IPS-20b (cell line): ENCODE results near the gene TAMALIN.

Experiments
- H3K27ac ChIP-seq: one replicate; pipeline ENCODE4 v1.5.1; 2013; ENCODE audit warnings: low read length
- H3K27me3 ChIP-seq: 2 replicates; pipeline ENCODE4 v1.6.1; 2013; ENCODE audit warnings: mild to moderate bottlenecking, low read length, inconsistent platforms; ENCODE audit not compliant: insufficient read depth
- H3K36me3 ChIP-seq: 2 replicates; pipeline ENCODE4 v1.6.1; 2013; ENCODE audit warnings: low read depth, mild to moderate bottlenecking, inconsistent platforms, low read length, moderate library complexity; ENCODE audit not compliant: insufficient read depth
- H3K4me1 ChIP-seq: 2 replicates; pipeline ENCODE4 v1.6.1; 2013; ENCODE audit warnings: mild to moderate bottlenecking, control low read depth, inconsistent platforms, low read length, moderate library complexity; ENCODE audit not compliant: insufficient read depth
- H3K4me3 ChIP-seq: 2 replicates; pipeline ENCODE4 v1.5.1; 2013; ENCODE audit warnings: mild to moderate bottlenecking, low read length, inconsistent platforms
- H3K9ac ChIP-seq: 2 replicates; pipeline ENCODE4 v1.6.1; 2013; ENCODE audit warnings: low read depth, mild to moderate bottlenecking, inconsistent platforms, low read length, moderate library complexity
- H3K9me3 ChIP-seq: 2 replicates; pipeline ENCODE4 v1.6.1; 2013; ENCODE audit warnings: mild to moderate bottlenecking, low read depth, low read length, inconsistent platforms; ENCODE audit not compliant: insufficient read depth

Gene TAMALIN

DNA sequence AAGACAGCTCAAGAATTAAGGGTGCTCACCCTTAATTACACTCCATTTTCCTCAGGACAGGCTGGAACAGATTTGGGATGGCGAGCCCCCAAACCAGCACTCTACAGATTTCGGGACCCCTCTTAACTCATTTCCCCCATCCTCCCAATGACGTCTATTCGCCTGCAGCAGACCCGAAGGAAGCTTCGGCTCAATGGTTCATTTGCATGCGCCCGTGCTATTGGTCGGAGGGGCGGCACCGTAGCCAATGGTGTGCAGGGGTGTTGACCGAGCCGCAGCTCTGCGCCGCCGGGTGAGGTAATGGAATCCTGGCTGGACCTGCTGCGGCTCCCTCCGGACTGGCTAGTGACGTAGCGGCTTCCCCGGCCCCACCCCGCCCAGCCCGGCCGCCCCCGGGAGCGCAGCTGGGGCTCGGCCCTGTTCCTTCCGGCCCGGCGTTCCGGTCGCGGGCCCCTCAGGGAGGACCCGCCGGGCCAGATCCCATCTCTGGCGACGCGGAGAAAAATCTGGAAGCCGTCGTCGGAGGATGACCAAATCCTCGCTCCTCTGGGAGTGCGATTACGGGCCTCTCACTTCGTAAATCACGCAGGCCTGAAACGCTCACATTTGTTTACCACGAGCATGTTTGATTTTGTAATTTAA is 26.2 kb downstream of the TAMALIN start:
- Histone ChIP-seq H3K4me1 (peaks cover 20% of the 10 kb centered on the region), H3K27me3 (peaks cover 46% of the 10 kb centered on the region), H3K27ac (no peak overlapping the region), H3K9ac (peak overlapping the region; percentile 81; the same call in 1 of the 2 replicates), H3K4me3 (peak overlapping the region; percentile 66), H3K36me3 (no peaks in the 10 kb centered on the region), H3K9me3 (no peaks in the 10 kb centered on the region)

DNA sequence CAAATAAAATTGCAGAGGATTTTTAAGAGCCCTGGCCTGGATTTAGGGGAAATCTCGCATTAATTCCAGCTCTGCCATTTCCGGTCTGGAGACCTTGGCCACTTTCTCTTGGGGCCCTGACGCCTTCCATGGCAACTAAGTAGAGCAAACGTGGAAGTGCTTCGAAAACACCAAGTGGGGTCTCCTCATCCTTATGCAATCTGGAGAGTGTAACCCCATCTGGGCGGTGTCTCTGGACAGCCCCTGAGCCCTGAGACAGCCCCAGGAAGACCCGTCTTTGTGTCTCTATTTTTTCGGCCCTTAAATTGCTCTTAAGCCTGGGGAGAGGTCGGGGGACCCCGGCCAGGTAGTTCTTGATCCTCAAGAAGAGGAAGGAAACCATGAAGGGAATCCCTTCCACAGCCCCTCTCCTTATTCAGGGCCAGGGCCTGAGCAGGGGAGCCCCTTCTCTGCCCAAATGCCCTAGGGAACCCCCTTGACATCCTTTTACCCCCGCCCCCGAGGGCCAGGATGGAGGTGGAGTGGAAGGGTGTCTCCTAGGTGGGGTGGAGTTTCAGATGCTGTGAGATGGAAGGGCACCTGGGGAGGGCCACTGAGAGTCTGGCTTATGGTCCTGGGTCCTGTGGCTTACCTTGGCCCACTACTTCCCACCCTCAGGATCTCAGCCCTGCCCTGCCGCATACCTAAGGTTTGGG is 26.8 kb downstream of the TAMALIN start:
- H3K36me3 ChIP-seq = no peaks in the 10 kb centered on the region
- peak overlapping the region; percentile 81; the same call in 1 of the 2 replicates for H3K9ac ChIP-seq
- peaks cover 53% of the 10 kb centered on the region for H3K27me3 ChIP-seq
- H3K4me1 ChIP-seq = peaks cover 20% of the 10 kb centered on the region
- H3K4me3 ChIP-seq = peak overlapping the region; percentile 66
- no peak overlapping the region for H3K27ac ChIP-seq
- H3K9me3 ChIP-seq = no peaks in the 10 kb centered on the region

DNA sequence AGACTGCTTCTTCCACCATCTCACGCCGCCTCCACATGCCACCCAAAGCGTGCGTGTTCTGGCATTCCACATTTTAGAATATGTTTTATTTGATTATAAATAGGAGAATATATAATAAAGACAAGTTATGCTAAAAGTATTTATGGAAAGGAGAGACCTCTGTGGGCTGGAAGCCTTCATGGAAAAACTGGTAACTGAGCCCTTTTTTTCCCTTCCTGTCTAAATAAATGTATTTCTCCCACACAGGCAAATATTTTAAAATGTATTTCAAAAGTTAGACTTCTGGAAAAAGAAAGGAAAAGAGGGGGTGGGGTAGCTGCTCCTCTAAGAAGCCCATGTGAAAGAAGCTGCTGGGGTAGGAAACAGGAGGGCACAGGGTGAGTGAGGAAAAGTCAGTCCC is 28.4 kb downstream of the TAMALIN start:
- H3K9me3 ChIP-seq = no peaks in the 10 kb centered on the region
- H3K4me3 ChIP-seq = no peak overlapping the region
- no peak overlapping the region for H3K9ac ChIP-seq
- no peaks in the 10 kb centered on the region for H3K36me3 ChIP-seq
- peaks cover 55% of the 10 kb centered on the region for H3K27me3 ChIP-seq
- H3K27ac ChIP-seq = no peak overlapping the region
- peaks cover 13% of the 10 kb centered on the region; the same call in 1 of the 2 replicates for H3K4me1 ChIP-seq

DNA sequence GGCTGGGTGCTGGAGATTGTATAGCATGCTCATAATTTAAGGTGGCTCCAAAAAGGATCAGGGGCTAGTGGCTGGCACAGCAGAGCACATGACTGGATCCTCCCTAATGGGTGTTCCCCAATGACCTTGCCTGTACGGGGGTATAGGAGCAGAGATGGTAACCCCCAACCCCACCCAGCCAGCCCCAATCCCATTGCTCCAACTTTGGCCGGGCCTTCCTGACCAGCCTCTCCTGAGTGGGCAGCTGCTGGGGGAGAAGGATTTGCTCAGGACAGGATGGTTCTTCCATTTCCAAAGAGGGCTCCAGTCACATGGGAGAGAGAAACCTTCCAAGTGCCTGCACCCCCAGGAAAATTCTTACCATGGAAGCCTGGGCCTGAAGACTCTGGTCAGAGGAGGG is 29.2 kb downstream of the TAMALIN start:
- Histone ChIP-seq H3K9me3 (no peaks in the 10 kb centered on the region), H3K36me3 (no peaks in the 10 kb centered on the region), H3K4me3 (no peak overlapping the region), H3K4me1 (peaks cover 13% of the 10 kb centered on the region; the same call in 1 of the 2 replicates), H3K9ac (no peak overlapping the region), H3K27ac (no peak overlapping the region), H3K27me3 (peaks cover 55% of the 10 kb centered on the region)

DNA sequence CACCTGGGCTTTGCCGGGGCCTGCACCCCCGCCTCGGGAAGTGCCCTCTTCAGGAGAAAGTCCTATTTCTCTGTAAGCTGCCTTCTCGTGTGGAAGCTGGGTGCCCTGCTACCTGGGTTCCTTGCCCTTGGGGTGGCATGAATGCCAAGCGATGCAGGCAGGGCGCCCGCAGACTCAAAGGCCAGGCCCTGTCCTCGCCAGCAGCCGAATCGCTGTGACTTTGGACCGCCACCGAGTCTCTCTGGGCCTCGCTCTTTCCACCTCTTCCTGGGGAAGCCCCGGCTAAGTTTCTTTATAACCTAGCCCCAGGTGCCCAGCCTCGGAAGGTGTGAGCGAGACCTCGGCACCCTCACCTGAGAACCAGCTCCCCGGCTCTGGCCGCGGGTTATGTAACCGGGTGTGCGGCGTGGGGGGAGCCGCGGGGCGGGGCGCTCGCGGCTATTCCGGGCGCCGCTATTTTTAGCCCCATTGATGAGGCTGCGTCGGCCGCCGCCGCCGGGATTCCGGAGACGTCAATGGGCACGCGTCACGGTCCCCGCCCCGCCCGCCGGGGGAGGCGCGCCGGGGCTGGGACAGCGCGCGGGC is 29.9 kb downstream of the TAMALIN start:
- peak overlapping the region; percentile 65 for H3K4me3 ChIP-seq
- no peaks in the 10 kb centered on the region for H3K36me3 ChIP-seq
- H3K4me1 ChIP-seq = peaks cover 13% of the 10 kb centered on the region; the same call in 1 of the 2 replicates
- H3K9ac ChIP-seq = peak overlapping the region; percentile 66; the same call in 1 of the 2 replicates
- H3K27me3 ChIP-seq = peaks cover 55% of the 10 kb centered on the region
- no peak overlapping the region for H3K27ac ChIP-seq
- no peaks in the 10 kb centered on the region for H3K9me3 ChIP-seq

DNA sequence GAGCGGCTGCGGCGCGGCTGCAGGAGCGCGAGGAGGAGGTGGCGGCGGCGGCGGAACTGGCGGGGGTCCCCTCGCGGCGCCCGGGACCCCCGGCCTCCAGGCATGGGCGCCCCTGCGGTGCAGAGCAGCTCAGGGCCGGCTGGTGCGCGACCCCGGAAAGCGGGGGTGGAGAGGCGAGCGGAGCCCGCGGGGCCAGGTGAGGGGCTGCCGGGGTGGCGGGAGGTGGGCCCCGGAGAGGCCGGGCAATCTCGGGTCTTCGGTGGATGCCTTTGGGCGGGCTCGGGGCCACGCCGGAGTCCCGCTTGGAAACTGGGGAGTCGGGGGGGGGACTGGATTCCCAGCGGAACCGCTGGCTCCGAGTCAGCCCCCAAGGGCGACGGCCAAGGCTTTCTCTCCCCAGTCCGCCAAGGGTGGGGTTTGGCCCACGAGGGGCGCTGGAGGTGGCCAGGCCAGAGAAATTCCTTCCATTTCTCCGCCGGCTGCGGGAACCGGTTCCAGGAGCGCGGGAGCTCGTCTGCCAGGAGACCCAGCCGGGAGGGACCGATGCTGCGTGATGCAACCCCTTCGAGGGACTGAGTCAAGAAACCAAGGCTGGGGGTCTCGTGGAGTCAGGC is 30.6 kb downstream of the TAMALIN start:
- H3K27ac ChIP-seq = no peak overlapping the region
- no peaks in the 10 kb centered on the region for H3K9me3 ChIP-seq
- H3K27me3 ChIP-seq = peaks cover 51% of the 10 kb centered on the region
- H3K4me3 ChIP-seq = peak overlapping the region; percentile 86
- H3K9ac ChIP-seq = peak overlapping the region; percentile 83
- peaks cover 10% of the 10 kb centered on the region; the same call in 1 of the 2 replicates for H3K4me1 ChIP-seq
- H3K36me3 ChIP-seq = no peaks in the 10 kb centered on the region

DNA sequence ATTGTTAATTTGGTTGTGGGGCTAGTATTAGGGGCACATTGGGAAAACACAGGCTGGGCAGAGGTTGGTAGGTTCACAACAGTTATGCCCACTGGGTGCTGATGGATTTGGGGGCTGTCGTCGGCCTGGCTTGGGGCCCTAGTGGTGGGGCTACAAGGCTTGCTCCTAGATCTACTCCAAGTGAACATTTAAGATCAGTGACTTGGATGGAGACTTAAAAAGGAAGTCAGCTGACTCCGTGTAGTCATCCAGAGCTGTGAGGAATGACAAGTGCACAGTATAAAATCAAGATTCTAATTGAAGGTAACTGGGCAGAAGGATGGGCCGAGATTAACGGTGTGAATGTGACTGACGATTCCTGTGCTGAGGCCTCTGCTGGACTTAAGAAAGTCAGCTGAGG is 31.7 kb downstream of the TAMALIN start:
- H3K4me1 ChIP-seq = 0 out of 2 replicates have a peak, but pooled peaks cover 5% of the 10 kb centered on the region
- no peak overlapping the region for H3K9ac ChIP-seq
- peaks cover 48% of the 10 kb centered on the region for H3K27me3 ChIP-seq
- H3K4me3 ChIP-seq = no peak overlapping the region; the same call in 1 of the 2 replicates
- no peaks in the 10 kb centered on the region for H3K36me3 ChIP-seq
- H3K9me3 ChIP-seq = no peaks in the 10 kb centered on the region
- H3K27ac ChIP-seq = no peak overlapping the region

DNA sequence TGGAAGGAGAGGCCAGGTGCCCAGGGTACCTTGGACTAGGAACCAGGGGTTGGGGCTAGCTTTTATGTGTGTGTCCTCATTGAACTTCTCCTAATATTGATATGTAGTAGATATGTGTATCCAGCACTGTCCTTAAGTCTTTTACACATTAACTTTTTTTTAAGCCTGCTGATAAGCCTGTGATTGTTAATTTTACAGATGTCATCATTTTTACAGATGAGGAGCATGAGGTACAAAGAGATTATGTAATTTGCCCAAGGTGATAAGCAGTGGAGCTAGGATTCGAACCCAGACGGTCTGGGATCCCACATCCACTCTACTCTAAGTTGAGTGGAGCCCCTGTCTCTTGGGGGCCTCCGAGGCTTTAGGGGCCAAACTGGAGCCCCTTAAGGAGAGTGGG is 34.3 kb downstream of the TAMALIN start:
- Histone ChIP-seq H3K4me3 (no peak overlapping the region), H3K9ac (no peak overlapping the region), H3K27me3 (peaks cover 22% of the 10 kb centered on the region), H3K27ac (no peak overlapping the region), H3K9me3 (no peaks in the 10 kb centered on the region), H3K36me3 (no peaks in the 10 kb centered on the region), H3K4me1 (0 out of 2 replicates have a peak, but pooled peaks cover 4% of the 10 kb centered on the region)

DNA sequence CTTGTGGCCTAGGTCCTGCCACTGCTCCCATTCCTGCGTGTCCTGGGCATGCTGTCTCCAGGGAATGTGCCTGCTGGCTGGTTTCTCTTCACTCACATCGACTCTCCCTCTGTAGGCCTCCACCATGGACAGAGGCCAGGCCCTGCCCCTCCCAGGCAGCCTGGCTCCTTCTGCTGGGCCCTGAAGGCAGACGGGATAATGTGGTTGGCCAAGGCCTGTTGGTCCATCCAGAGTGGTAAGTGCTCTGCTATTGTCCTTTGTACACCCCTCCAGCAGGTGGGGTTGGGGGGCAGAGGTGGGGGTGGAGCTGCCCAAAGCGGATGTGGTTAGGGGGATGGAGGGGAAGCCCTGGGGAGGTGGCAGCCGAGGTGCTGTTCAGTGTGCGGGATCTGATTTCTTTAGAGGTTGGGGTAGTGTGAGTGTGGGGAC is 35.0 kb downstream of the TAMALIN start:
- no peaks in the 10 kb centered on the region for H3K4me1 ChIP-seq
- peaks cover 16% of the 10 kb centered on the region for H3K27me3 ChIP-seq
- H3K9me3 ChIP-seq = no peaks in the 10 kb centered on the region
- H3K9ac ChIP-seq = no peak overlapping the region
- no peak overlapping the region for H3K4me3 ChIP-seq
- no peak overlapping the region for H3K27ac ChIP-seq
- no peaks in the 10 kb centered on the region for H3K36me3 ChIP-seq

DNA sequence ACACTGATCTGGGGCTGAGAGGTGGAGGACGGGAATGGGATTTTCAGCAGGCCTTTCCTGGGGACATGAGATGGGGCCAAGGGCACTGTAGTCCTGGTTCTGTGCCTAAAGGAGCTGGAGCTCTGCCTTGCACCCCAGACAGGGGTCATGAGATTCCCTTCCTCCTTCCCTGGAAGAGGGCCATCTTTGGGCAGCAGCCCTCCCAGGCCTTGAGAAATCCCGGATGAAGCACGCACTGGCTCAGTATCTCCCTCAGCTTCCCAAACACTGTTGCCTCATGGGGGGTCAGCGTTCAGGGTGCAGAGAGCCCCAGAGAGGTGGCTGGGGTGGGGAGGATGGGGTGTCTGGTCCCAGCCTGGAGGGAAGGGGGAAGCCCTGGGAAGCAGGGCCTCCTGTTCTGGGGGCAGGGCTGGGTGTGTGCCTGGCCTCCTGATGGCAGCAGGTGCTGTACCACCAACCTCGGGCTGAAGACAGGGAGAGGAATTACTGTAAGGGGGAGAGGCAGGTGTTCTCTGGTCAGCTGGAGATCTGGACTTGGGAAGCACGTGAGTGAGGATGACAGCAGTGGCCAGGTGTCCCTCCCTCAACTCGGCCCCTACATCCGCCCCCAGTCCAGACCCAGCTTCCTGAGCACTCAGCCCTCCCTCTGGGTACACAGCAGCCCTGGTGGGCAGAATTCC is 36.1 kb downstream of the TAMALIN start:
- Histone ChIP-seq H3K27ac (no peak overlapping the region), H3K4me1 (no peaks in the 10 kb centered on the region), H3K9me3 (no peaks in the 10 kb centered on the region), H3K9ac (no peak overlapping the region), H3K36me3 (no peaks in the 10 kb centered on the region), H3K27me3 (peaks cover 9% of the 10 kb centered on the region), H3K4me3 (no peak overlapping the region)
